ENCODE data around the gene ZFPM1. TPM values are rescaled to one million over a fixed set of nuclear protein-coding genes. Genes with fewer than 3 reads are reported as not detected.

ZFPM1 gene
- total RNA-seq (2014; rRNA removed; shearing (Covaris generic)) (0.98 and 2.1 TPM in 2 replicates), total RNA-seq (2022) (11.9 and 14.2 TPM in 2 replicates), Bru-seq, nascent RNA (percentile 42 among the genes with signal in this experiment), BruChase-seq, experiment 1, labeled RNA remaining after a 6-hour chase (percentile 47 among the genes with signal in this experiment), BruChase-seq, experiment 2, labeled RNA remaining after a 2-hour chase (percentile 46 among the genes with signal in this experiment)
- long read RNA-seq, partial matches to known transcripts, result 0 of 9 reads
- long read RNA-seq, other reads (novel, unspliced or antisense), result 9 of 9 reads

- Histone ChIP-seq H3K9me2 (ENCODE audit: insufficient read depth, low read length) (no peaks in the 10 kb centered on the region), H3K79me2 (ENCODE audit: insufficient read depth, low read depth, low read length) (peaks cover 11% of the 10 kb centered on the region; the same call in 1 of the 2 replicates), H4K20me1 (ENCODE audit: insufficient read depth, low read length) (no peaks in the 10 kb centered on the region), H3K9me3 (ENCODE audit: low read length) (no peaks in the 10 kb centered on the region), H2AFZ (ENCODE audit: low read length) (peak within 1 kb of the TSS; percentile 42; the same call in 1 of the 2 replicates), H3K4me3 (ENCODE audit: low read depth, low read length, poor library complexity, severe bottlenecking) (peak within 1 kb of the TSS; percentile 72), H3K4me2 (ENCODE audit: low read length) (peak within 1 kb of the TSS; percentile 80), H3K4me1 (ENCODE audit: insufficient read depth, low read length, poor library complexity, severe bottlenecking) (peaks cover 56% of the 10 kb centered on the region), H3K36me3 (ENCODE audit: insufficient read depth, low read length) (no peaks in the 10 kb centered on the region), H3K27ac (ENCODE audit: low read depth, low read length, poor library complexity, severe bottlenecking) (peak within 1 kb of the TSS; percentile 71)
- POLR2A ChIA-PET, result interaction anchor here (0.6 to 1.0 kb wide), 2 partner anchors 29 to 138 kb away, joined by 4 read pairs; no protein-coding TSS in a partner anchor
- DNase-seq (ENCODE audit: low spot score), result no peak
- intact Hi-C loops (cut with micrococcal nuclease; ENCODE audit: unreplicated experiment), result loop anchor here (1.0 to 10.0 kb wide), 4 partner anchors 27 to 212 kb away; partner anchors contain the start of genes MVD and ZC3H18
- TF ChIP-seq CTCF (conservative IDR thresholded peaks at IDR 0.05; ENCODE audit: low read length) (no peak), EZH2phosphoT487 (IDR thresholded peaks at IDR 0.05; ENCODE audit: borderline replicate concordance, low read depth, low read length) (no peak)
- BruUV-seq (replicated peaks), result no TSS peak
- CTCF ChIA-PET (ENCODE audit: unreplicated experiment), result interaction anchor here (0.6 kb wide), 1 partner anchor 117 kb away, joined by 4 read pairs; the partner anchor contains the start of gene ZC3H18
These were observed at the start of gene ZFPM1 for GRCh38 chr16:88453217-88453531. ZFPM1 (plus strand) TSS chr16:88453280; CDS start chr16:88453639, 359 bp downstream.

GRCh38 chr16:88403794-88404581 lies 49.1 kb upstream of the ZFPM1 start:
- H3K4me1 ChIP-seq (ENCODE audit: insufficient read depth, low read length, poor library complexity, severe bottlenecking), result no peaks in the 10 kb centered on the region
- no peaks in the 10 kb centered on the region for H3K79me2 ChIP-seq (ENCODE audit: insufficient read depth, low read depth, low read length)
- H3K27ac ChIP-seq (ENCODE audit: low read depth, low read length, poor library complexity, severe bottlenecking), result no peak overlapping the region
- no peaks in the 10 kb centered on the region for H4K20me1 ChIP-seq (ENCODE audit: insufficient read depth, low read length)
- BruUV-seq (replicated peaks), result no TSS peak
- no peak overlapping the region for H3K4me3 ChIP-seq (ENCODE audit: low read depth, low read length, poor library complexity, severe bottlenecking)
- intact Hi-C loops (cut with micrococcal nuclease; ENCODE audit: unreplicated experiment), result no loop called here
- ChIA-PET CTCF (ENCODE audit: unreplicated experiment) (no interaction called here), POLR2A (no interaction called here)
- H3K4me2 ChIP-seq (ENCODE audit: low read length), result no peak overlapping the region
- no peaks in the 10 kb centered on the region for H3K36me3 ChIP-seq (ENCODE audit: insufficient read depth, low read length)
- H3K9me3 ChIP-seq (ENCODE audit: low read length), result no peaks in the 10 kb centered on the region
- DNase-seq (ENCODE audit: low spot score), result peak; percentile 11
- TF ChIP-seq EZH2phosphoT487 (IDR thresholded peaks at IDR 0.05; ENCODE audit: borderline replicate concordance, low read depth, low read length) (no peak), CTCF (conservative IDR thresholded peaks at IDR 0.05; ENCODE audit: low read length) (peak; percentile 60)
- no peaks in the 10 kb centered on the region for H3K9me2 ChIP-seq (ENCODE audit: insufficient read depth, low read length)
- no peak overlapping the region for H2AFZ ChIP-seq (ENCODE audit: low read length)

Data from OCI-LY7 (cell line).